ENCODE results near the gene RRAS2.

The RRAS2 gene

GRCh38 chr11:14336507-14337503 is 22.2 kb downstream of the RRAS2 start:
- Histone ChIP-seq H3K27me3 (ENCODE audit: control insufficient read depth, insufficient read depth, low read length) (no peaks in the 10 kb centered on the region), H3K4me2 (ENCODE audit: low read length) (no peak overlapping the region), H3K79me2 (peaks cover 2% of the 10 kb centered on the region), H3K4me1 (no peaks in the 10 kb centered on the region), H2AFZ (no peak overlapping the region), H3K4me3 (ENCODE audit: low read depth, low read length) (no peak overlapping the region), H3K27ac (no peak overlapping the region), H3K36me3 (ENCODE audit: control insufficient read depth, insufficient read depth, low read length) (no peaks in the 10 kb centered on the region), H3K9me3 (ENCODE audit: control insufficient read depth, low read length) (no peaks in the 10 kb centered on the region), H3K9ac (no peak overlapping the region)
- TF ChIP-seq CTCF (IDR thresholded peaks at IDR 0.05): no peak

GRCh38 chr11:14335712-14336111 is 23.3 kb downstream of the RRAS2 start:
- no peak overlapping the region for H3K27ac ChIP-seq
- TF ChIP-seq CTCF (IDR thresholded peaks at IDR 0.05): no peak

GRCh38 chr11:14334893-14335292 is 24.1 kb downstream of the RRAS2 start:
- Histone ChIP-seq H3K9me3 (ENCODE audit: control insufficient read depth, low read length) (no peaks in the 10 kb centered on the region), H3K27ac (no peak overlapping the region), H3K27me3 (ENCODE audit: control insufficient read depth, insufficient read depth, low read length) (no peaks in the 10 kb centered on the region), H2AFZ (no peak overlapping the region), H3K4me2 (ENCODE audit: low read length) (no peak overlapping the region), H3K79me2 (peaks cover 2% of the 10 kb centered on the region), H3K36me3 (ENCODE audit: control insufficient read depth, insufficient read depth, low read length) (no peaks in the 10 kb centered on the region), H3K4me1 (no peaks in the 10 kb centered on the region), H3K9ac (no peak overlapping the region), H3K4me3 (ENCODE audit: low read depth, low read length) (no peak overlapping the region)
- no peak for TF ChIP-seq CTCF (IDR thresholded peaks at IDR 0.05)

More at GRCh38 chr11:14335712-14336111, 23.3 kb downstream of the RRAS2 start:
- H3K9me3 ChIP-seq (ENCODE audit: control insufficient read depth, low read length): no peaks in the 10 kb centered on the region
- no peak overlapping the region for H3K4me3 ChIP-seq (ENCODE audit: low read depth, low read length)
- peaks cover 2% of the 10 kb centered on the region for H3K79me2 ChIP-seq
- H3K9ac ChIP-seq: no peak overlapping the region
- H3K27me3 ChIP-seq (ENCODE audit: control insufficient read depth, insufficient read depth, low read length): no peaks in the 10 kb centered on the region
- no peaks in the 10 kb centered on the region for H3K36me3 ChIP-seq (ENCODE audit: control insufficient read depth, insufficient read depth, low read length)
- no peak overlapping the region for H3K4me2 ChIP-seq (ENCODE audit: low read length)
- no peak overlapping the region for H2AFZ ChIP-seq
- H3K4me1 ChIP-seq: no peaks in the 10 kb centered on the region

GRCh38 chr11:14334192-14334591 is 24.8 kb downstream of the RRAS2 start:
- no peak overlapping the region for H3K27ac ChIP-seq
- TF ChIP-seq CTCF (IDR thresholded peaks at IDR 0.05): no peak
- no peaks in the 10 kb centered on the region for H3K36me3 ChIP-seq (ENCODE audit: control insufficient read depth, insufficient read depth, low read length)
- H3K4me1 ChIP-seq: no peaks in the 10 kb centered on the region
- no peaks in the 10 kb centered on the region for H3K27me3 ChIP-seq (ENCODE audit: control insufficient read depth, insufficient read depth, low read length)
- no peak overlapping the region for H3K9ac ChIP-seq
- no peak overlapping the region for H2AFZ ChIP-seq
- no peak overlapping the region for H3K4me2 ChIP-seq (ENCODE audit: low read length)
- peaks cover 2% of the 10 kb centered on the region for H3K79me2 ChIP-seq
- H3K9me3 ChIP-seq (ENCODE audit: control insufficient read depth, low read length): no peaks in the 10 kb centered on the region
- no peak overlapping the region for H3K4me3 ChIP-seq (ENCODE audit: low read depth, low read length)

Measured in parathyroid adenoma (tissue), 2 donors.